Medulla oblongata (tissue), 1 donor: ENCODE measurements around the gene UTS2R.

Experiments used
- DNase-seq: peaks from one replicate; pipeline ENCODE4 v3.0.0-alpha.2; 2015; ENCODE audit errors: extremely low spot score

Gene UTS2R

GRCh38 chr17:82389379-82389778 lies 17.8 kb downstream of the UTS2R start:
- DNase-seq: no peak

DNA sequence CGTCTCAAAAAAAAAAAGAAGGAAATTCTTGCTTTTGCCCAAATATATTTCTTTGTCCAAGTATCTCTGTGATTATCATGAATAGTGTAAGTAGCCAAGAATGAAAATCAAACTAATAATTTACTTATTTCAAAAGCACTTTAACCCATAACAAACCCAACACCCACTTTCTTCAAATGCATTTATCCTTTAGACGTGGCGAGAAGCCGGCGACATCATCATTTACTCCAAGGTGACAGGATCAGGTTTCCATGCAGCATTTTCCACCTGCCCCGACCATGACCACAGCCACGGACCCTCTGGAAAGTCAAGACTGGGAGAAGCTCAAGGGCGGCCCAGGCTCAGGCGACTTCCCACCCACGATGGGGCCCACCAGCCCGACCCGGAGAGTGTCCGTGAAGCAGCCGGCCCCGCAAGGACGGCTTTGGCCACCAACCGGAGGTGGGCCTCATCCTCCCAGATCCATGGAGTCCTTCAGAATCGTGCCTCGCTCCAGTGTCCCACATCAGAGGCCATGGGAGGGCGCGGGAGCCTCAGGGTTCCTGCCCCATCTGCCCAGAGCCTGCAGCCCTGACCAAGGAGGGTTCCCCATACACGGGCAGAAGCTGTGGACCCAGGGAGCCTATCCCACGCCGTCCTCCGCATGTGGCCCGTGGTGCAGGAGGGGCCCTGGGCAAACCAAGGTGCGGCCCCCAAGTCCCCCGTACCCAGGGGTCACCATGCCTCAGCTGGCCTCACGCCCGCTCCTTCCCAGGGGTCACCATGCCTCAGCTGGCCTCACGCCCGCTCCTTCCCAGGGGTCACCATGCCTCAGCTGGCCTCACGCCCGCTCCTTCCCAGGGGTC lies 18.7 kb downstream of the UTS2R start:
- DNase-seq: no peak

DNA sequence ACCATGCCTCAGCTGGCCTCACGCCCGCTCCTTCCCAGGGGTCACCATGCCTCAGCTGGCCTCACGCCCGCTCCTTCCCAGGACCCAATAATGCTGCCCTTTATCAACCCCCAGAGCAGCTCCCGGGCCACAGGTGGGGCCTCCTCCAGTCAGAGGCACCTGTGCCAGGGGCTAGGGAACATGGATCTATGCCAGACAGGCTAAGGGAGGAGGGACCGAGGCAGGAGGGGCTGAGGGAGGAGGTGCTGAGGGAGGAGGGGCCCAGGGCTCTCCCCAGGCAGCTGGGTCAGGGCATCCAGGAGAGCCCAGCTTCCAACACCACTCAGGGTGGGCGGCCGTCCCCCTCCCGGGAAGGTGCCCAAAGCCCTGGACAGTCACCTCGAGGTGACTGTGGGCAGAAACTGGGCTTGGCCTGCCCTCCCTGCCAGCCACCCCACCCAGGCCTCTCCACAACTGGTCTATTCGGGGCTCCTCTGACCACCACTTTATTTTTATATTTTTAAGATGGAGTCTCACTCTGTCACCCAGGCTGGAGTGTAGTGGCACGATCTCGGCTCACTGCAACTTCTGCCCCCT lies 19.4 kb downstream of the UTS2R start:
- no peak for DNase-seq

DNA sequence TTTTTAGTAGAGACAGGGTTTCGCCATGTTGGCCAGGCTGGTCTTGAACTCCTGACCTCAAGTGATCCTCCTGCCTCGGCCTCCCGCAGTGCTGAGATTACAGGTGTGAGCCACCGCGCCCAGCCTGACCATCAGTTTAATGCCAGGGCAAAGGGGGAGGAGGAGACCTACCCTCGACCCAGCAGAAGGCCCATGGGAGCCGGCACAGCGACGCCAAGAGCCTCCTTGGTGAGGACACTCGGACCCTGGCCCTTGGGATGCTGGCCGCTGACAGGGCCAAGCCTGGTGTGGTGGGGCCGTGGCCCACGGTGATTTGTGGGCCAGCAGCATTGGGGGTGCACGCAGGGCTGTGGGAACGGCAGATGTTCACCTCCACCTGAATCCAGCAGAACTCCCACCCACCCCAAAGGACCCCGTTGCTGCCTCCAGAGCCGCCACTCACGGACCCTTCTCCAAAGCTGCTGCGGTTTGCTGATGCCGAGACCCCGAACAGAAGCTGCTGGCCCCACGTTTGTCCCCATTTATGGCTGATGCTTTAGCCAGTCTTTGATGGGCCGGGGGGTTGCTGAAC lies 20.0 kb downstream of the UTS2R start:
- no peak for DNase-seq

DNA sequence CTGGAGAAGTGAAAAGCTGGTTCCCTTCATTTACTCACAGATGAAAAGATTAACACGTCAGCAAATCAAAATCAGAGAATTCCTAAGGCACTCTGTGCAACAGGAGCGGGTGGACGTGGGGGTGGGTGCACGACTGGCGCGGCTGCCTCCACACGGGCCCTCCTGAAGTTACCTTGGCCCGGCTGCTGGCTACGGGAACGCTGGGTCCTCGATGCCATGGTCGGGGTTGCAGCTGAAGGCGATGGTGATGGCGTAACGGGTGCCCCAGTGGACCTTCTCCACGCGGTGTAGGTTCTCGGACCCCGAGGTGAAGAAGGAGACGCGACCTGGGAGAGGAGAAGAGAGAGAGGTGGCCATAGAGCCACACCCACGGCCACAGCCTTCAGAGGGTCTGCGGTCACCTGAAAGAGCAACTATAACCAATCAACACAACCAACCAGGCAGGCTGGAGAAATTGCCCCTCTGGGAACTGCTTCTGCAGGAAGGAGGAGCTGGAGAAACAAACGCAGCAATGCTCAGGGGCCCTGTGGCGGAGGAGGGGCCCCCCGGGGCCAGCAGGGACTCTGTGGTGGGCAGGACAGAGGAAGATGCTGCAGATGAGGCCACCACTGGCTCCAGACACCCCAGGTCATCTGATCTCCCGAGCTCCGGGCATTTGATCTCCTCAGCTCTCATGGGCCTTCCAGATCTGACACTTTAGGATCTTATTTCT lies 20.8 kb downstream of the UTS2R start:
- no peak for DNase-seq

- no peak for DNase-seq
Measured at GRCh38 chr17:82392941-82393340, 21.4 kb downstream of the UTS2R start.

DNA sequence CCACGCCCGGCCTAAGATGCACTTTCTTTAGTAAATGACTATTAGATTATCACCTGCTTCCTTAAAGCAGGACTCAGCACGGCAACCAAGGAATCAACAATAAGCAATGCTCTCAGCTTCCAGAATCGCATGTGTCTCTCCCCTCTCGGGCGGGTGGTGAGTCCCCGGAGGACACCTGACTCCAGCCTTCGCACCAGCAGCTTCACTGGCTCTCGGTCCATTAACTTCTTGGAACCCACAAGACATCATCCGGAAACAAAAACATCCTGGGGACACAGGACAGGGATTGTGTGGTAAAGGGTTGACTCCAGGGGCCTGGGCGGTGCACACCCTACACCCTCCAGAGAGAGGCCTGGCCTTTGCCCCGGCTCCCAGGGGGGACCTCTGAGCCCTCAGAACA lies 22.7 kb downstream of the UTS2R start:
- no peak for DNase-seq

DNA sequence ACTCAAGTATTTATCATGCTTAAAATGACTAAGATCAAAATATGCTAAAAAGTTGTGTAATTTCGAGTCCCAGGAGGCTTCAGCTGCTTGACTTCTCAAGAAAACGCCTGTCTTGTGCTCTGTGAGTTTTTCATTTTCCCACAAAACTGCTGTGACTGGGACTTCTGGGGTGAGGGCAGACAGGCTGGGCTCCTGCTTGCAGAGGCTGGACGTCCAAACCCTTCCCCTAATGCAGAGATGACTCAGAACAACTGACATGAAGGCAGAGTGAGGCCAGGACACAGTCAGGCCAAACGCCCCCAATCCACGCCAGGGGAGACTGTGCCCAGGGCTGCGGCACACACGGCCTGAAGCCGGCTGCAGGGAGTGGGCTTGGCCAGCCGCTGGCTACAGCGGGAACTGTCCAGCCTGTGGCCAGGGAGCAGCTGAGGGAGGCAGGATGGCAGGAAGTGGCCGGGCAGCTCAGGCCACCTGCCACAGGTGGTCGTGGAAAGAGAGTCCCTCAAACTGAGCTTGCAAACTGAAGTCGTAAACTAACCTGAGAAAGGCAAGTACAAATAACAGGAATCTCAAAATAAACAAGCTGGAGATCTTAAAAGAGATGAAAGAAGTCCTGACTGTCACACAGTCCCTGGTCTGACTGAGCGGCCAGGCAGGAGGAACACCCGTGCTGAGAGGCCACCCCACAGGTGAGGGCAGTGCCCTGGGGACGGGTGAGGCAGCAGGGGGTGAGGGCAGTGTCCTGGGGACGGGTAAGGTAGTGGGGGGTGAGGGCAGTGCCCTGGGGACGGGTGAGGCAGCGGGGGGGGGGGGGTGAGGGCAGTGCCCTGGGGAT lies 25.3 kb downstream of the UTS2R start:
- DNase-seq: no peak

DNA sequence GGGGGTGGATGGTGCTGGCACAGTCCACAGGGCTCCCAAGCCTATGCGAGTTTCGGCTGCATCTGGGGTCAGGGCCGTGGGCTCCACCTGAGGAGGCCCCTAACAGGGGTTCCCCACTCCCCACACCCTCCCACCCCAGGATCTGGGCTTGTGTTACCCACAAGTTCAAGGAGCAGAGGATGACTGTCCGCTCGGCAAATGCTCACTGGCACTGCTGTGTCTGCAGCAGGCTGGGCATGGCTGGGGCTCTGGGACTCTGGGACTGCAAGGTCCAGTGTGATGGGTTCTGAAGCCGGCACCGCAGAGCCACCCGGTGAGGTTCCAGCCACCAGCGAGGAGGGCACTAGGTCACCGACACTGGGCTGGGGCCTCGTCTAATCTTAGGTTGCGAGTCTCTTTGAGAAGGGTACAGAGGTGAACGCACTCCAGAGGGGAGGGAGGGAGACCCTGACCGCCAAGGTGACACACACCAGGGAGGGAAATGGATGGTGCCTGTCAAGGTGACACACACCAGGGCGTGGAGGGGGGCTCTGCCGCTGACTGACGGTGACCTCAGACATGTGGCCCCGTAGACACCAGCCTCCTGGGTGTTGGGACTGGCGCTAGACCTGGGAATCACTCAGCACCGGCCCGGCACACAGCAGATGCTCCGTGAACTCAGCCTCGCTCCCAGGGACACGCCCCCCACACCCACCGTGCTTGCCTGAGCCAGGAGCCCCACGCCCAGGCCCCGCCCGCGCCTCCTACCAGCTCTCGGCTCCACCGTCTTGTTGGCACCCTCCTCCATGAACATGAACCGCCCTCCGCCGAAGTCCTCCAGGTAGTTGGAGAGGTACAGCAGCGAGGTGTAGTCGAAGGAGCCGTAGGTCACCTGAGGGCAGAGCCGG lies 26.1 kb downstream of the UTS2R start:
- DNase-seq: no peak

GRCh38 chr17:82399041-82399441 lies 27.5 kb downstream of the UTS2R start:
- DNase-seq: peak; percentile 53

DNA sequence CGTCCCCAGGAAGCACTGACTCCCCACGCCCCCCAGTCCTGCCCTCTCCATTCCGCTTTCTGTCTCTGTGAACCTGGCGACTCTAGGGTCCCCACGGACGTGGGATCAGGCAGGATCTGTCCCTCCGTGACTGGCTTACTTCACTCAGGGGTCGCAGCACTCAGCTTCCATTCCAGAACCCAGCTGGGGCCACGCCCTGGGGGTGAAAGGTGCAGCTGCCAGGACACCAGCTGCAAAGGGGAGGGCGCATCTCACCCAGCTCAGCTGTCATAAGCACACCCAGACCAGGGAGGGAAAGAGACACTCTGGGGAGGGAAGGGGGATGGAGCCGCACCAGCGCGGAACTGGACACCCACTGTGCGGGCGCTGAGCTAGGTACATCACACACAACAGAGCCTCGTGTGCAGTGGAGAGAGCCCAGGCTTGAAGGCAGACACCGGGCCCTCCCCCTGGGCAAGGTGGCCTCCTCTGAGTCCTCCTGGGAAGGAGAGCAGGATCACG lies 28.1 kb downstream of the UTS2R start:
- DNase-seq: no peak

GRCh38 chr17:82400206-82400605 lies 28.6 kb downstream of the UTS2R start:
- no peak for DNase-seq

DNA sequence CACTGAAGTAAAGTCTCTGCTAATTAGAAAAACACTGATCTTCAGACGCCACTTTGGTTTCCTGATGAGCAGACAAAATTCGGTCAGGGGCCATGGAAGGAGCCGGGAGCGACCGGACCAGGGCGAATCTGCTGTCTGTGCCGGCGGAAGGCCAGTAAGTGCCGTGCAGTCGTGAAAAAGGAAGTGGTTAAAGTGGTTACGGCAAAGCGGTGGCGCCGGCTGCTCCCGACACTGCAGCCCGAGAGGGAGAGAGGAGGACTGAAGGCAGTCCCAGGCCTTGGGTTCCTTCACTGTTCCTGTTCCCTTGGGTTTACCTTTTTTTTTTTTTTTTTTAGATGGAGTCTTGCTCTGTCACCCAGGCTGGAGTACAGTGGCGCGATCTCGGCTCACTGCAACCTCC lies 29.3 kb downstream of the UTS2R start:
- peak; percentile 54 for DNase-seq

- DNase-seq: no peak
Measured at GRCh38 chr17:82402865-82403264, 31.3 kb downstream of the UTS2R start.

GRCh38 chr17:82403662-82404660 lies 32.4 kb downstream of the UTS2R start:
- no peak for DNase-seq

- DNase-seq: no peak
Measured at GRCh38 chr17:82405051-82405450, 33.5 kb downstream of the UTS2R start.

GRCh38 chr17:82406131-82406671 lies 34.6 kb downstream of the UTS2R start:
- no peak for DNase-seq

- no peak for DNase-seq
Measured at GRCh38 chr17:82407255-82407654, 35.7 kb downstream of the UTS2R start.
